Stimulated activated CD8-positive, alpha-beta memory T cell treated with anti-CD3 and anti-CD28 coated beads, Interleukin-15, amount 100 ng/mL, for 4 hours (primary cell): ENCODE data around the gene TRMT11.
"Not testable (repeated sequence)": the region's sequence is repeated elsewhere in the genome, so short reads cannot be mapped to it uniquely, and the experiment has no call there.

Experiments used
- DNase-seq, 2 donors: peaks; one replicate each; pipeline ENCODE4 v3.0.0-alpha.2; 2020; ENCODE audit warnings: low read depth in 2 of 2

The TRMT11 gene

DNA sequence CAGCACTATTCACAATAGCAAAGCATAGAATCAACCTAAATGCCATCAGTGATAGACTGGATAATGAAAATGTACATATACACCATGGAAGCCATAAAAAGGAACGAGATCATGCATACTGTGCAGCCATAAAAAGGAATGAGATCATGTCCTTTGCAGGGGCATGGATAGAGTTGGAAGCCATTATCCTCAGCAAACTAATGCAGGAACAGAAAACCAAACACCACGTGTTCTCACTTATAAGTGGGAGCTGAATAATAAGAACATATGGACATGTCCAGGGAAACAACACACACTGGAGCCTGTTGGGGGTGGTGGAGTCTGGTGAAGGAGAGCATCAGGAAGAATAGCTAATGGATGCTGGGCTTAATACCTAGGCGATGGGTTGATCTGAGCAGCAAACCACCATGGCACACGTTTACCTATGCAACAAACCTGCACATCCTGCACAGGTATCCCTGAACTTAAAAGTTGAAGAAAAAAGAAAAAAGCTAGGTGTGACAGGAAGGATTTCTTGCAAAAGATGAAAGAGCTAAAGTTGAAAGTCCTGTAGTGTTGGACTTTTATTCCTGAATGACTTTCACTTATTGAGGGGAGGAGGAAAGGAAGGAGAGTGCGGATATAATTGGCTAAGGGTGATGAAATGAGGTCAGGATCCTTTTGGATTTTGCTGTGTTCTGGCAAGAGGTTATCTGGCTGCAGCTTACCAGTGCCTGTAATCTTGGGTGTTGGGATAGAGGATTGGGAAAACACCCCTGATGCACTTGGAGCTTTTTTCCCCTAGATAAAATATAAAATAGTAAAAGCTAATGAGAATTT lies 8.5 kb downstream of the TRMT11 start:
- no peak for DNase-seq

- DNase-seq: peak; percentile 18 to 30
These were observed 9.7 kb downstream of the TRMT11 start for GRCh38 chr6:125995972-125996580.

DNA sequence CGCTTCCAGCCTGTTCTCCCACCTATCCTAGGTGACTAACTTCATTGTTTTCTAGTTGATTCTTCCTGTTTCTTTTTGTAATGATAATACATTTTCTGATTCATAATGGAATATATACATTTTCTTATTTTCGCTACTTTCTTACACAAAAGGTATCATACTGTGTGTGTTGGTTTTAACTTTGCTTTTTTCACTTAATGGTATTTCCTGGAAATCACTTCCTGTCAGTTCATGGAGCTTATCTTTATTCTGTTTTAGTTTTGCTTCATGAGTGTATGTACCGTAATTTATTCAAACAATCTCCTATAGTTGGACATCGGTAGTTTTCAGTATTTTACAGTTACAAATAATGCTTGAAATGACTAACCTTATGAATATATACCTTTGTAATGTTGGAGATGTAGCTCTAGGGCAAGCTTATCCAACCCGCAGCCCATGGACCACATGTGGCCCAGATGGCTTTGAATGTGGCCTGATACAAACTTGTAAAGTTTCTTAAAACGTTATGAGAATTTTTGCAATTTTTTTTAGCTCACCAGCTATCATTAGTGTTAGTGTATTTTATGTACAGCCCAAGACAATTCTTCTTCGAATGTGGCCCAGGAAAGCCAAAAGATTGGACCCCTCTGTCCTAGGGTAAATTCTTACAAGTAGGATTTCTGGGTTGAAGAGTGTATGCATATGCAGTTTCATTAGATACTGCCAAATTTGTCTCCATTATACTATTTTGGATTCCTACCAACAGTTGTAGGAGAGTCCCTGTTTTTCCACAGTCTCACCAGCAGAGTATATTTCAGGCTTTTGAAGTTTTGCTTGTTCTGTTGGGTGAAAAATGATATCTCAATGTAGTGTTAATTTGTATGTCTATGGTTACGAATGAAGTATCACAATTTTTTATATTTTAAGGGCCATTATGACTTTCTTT lies 16.7 kb downstream of the TRMT11 start:
- DNase-seq: no peak

DNA sequence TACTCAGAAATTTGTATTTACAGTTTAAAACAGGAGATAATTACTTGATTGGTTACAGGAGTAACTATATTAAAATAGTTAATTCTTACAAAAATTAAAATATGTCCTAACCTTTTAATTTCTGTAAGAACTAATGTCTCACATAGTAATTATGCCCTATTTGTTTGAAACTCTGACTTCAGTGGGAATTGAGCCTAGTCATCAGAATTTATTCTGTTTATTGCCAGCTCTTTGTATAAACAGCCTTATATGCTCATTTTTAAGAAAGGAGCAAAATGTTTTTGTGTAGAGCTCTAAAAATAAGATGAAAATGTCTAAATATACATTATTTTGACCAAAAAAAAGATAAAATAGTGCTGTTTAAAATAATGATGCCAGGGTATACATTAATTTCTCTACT lies 21.5 kb downstream of the TRMT11 start:
- no peak for DNase-seq

GRCh38 chr6:126010040-126010439 lies 23.7 kb downstream of the TRMT11 start:
- DNase-seq: no peak

DNA sequence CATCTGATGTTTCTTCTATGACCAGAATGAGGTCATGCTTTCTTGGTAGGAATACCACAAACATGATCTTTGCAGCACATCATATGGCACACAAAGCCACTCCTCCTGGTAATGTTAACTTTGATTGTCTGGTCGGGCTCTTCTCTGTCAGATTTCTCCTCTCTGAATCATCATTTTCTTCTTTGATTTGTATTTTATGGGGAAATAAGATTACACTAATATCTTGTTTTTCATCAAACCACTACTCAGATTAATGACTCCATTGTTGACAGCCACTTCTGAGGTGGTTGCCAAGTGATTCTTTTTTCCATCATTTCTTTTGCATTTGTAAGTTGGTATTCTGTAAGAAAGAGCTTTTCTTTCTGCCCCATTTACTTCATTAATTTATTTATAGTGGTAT lies 29.5 kb downstream of the TRMT11 start:
- no peak for DNase-seq

- DNase-seq: no peak
These were observed 30.3 kb downstream of the TRMT11 start for GRCh38 chr6:126016591-126016990.

DNA sequence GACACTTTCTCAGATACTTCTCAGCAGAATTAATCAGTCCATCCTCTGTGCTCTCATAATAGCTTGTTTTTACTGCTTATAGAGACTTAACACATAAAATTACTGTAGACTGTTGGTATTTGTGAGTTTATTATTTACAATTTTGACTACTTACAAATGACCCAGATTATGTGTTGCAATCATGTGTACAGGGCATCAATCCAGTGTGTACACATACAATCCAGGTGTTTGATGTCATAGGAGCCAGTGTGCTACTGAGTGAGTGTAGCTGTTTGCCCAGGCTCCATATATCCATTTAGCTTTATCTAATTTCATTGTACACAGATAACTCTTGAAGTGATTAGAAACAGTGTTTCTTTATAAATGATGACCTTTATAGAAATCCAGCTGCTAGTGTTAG lies 31.3 kb downstream of the TRMT11 start:
- no peak for DNase-seq

- DNase-seq: no peak
These were observed 34.1 kb downstream of the TRMT11 start for GRCh38 chr6:126020305-126021050.

- not testable (repeated sequence) for DNase-seq
These were observed 37.1 kb downstream of the TRMT11 start for GRCh38 chr6:126023474-126023873.

DNA sequence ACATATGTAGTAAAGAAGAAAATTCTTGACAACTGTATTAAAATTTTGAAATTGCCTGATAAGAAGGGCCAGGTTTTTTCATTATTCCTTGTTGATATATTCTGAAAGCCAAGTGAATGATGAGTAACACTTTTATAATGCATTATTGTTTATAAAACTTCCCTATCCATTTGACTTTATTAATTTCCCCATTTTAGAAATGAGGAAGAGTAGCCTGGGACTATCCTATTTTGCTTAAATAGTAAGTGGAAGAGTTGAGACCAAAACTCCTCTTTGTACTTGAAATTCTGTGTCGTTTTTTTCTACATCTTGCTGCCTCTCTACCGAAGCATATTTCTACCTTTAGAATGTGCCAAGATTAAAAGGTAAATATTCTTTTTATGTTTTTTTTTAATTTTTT lies 39.7 kb downstream of the TRMT11 start:
- no peak for DNase-seq

- DNase-seq: no peak
These were observed 41.3 kb downstream of the TRMT11 start for GRCh38 chr6:126027601-126028000.

DNA sequence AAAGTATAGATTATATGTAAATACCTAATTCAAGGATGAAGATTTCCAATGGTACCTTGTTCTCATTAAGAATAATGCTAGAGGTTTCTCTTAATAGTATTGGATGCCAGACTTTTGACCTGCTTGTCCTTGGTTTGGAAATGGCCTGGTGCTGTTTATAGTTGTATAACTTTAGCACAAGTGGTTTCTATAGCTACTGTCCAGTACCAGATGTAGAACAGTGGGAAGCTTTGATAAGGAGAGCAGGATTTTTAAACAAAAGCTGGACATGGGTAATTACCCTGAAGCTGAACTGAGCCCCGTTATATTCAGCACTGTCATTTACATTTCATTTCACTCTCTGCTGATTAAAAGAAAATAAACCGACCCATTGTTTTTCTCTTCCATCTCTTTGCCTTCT lies 43.7 kb downstream of the TRMT11 start:
- no peak for DNase-seq

GRCh38 chr6:126033696-126034095 lies 47.4 kb downstream of the TRMT11 start:
- DNase-seq: no peak

DNA sequence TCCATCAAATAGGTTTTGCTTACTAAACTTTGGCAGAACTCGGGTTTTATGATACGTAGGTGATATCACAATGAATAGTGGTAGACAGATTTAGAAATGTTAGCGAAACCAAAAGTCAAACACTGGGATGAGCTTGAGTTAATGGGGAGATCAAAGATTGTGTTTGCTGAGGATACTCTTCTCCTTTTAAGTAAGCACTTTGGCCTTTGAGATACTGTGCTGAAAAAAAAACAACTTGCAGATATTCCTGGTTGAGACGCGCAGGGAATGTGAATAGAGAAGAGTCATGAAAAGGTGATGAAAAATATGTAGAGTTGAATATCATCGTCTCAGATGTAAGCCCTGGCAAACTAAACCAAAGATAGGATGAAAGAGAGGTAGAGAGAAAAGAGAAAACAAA lies 48.3 kb downstream of the TRMT11 start:
- no peak for DNase-seq

DNA sequence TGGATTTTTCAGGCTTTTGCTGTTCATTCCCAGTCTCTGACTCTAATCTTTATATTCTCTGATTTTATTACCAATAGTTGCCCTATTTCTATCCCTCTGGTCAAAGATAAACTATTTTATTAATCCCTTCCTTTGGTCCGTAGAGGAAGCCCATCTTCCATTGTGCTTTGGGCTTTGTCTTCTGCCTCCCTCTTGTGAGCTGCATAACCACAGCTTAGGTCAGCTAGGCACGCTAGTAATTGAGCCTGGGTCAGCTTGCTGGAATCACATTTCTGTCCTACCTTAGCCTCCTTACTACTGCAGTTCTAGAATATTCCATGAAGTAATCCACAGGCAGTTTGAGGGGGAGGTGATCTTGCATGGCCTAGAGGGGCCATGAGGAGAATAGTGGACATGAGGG lies 49.4 kb downstream of the TRMT11 start:
- DNase-seq: no peak

DNA sequence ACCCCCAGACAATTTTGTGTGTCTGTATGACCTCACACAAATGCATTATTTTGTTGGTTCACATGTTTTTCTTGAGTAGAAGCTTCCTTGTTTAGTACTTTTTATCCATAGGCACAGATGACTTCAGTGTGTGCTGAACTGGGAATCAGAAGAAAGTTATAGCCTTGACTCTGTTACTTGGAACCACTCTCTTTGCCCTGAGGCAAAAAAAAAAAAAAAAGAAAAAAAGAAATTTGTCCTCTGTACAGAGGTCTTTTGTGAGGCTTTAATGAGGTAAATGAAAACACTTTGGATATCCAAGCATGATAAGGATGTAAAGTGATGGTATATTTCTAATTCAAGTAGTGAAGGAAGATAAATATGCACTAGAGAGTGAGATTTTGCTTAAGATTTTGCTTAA lies 51.9 kb downstream of the TRMT11 start:
- no peak for DNase-seq

DNA sequence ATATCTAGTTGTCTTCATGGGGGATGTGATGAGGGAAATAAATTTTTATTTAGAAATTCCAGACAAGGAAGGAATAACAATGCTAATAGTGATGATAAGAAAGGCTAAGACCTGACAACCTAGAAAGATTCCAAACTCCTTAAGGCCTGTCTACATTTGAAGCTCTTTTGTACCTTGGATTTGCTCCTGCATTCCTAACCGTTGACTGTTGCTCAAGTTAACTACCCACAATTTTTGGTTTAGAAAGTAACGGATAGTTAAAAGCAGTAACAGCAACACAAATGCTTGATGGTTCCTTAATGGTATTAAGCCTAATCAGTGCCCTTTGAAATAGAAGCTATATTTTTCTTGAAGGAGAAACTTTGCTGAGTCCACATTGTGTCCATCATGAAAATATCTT lies 52.9 kb downstream of the TRMT11 start:
- no peak for DNase-seq

DNA sequence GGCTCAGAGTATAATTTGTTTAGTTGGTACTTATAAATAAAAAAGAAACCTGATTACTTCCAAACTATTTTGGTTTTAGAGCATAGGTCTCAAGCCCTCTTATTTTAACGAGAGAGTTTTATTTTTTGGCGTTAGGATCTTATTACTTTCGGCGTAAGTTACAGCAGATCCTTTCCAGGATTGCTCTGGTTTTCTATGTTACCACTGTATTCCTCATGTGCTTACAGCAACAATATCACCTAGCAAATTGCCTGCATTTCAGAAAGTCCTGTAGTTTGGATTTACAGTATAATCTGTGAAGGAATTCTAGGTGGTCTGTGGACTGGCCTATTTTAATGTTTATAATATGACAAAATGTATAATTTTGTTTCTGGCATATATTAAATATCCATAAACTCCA lies 54.1 kb downstream of the TRMT11 start:
- no peak for DNase-seq

GRCh38 chr6:126040826-126041225 lies 54.5 kb downstream of the TRMT11 start:
- DNase-seq: no peak

DNA sequence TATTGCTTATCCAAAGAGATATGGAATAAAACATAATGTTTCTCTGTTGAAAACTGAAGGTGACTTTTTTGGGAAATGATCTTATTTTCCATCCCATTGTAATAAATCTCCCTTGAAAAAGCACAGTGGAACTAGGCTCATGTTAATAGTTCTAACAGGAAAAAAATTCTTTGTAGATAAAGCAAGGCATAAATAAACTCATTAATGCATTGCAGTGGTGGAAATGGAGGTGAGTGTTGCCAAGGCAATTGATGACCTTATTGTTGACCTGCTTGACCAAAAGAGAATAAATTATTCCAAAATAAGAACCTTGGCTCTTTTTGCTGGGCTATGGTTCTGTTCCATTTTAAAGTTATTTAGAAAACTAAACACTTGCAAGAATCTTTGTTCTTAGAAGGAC lies 55.2 kb downstream of the TRMT11 start:
- DNase-seq: no peak

DNA sequence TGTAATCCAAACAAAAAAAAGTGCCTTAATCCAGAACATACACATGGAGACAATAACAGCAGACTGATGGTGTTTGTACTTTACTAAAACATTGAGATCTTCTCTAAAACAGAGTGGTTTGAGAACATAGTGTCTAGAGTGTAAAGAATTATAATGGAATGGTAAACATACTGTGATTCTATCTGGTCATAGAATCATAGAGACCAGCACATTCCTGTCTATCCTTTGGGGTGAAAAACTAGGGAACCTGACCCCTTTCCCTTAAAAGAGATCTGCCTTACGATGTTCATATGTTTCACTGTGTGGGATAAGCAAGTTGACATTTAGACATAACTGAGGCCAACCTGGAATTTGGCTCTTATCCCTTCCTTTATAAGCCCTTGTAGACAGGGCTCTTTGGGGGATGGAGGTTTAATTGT lies 55.7 kb downstream of the TRMT11 start:
- no peak for DNase-seq
